DMS 273 (cell line): ENCODE results near the gene SNX30.
A peak's percentile ranks its signal among the peaks of the same experiment; 100 is the strongest.

ENCODE experiments used
- DNase-seq: peaks from one replicate; lab custom pipeline; 2025; ENCODE audit not compliant: unreplicated experiment; lab: John Stamatoyannopoulos, UW

Gene SNX30

DNA sequence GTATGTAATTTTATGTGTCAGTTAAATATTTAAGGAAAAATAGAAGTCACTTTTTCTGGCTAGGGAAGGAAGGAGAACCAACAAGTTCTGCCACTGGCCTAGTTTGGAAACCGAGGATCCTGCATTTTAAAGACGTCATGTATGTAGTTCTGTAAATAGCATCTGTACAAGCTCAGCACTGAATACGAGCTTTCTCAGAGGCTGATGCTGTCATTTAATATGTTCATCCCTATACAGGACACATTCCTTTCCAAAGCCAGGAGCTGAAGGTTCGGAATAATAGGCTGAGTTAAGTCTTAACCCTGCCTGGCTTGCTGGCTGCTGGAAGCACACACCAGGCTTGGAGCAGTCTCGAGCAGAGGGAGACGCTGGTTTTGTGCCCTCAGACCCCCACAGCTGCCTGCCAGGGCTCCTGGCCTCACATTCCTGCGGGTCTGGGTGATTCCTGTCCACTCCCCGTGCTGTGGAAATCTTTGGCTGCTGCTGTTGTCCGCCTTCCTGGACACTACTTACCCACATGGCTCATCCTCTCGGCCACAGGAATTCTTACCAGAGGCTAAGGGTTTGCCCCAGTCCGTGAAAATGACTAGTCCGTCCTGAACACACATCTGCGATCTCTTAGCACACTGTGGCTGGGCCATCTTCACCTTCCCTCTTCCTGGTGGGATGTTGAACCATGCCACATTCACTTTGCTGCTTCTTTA is 103.5 kb downstream of the SNX30 start:
- DNase-seq, result no peak

DNA sequence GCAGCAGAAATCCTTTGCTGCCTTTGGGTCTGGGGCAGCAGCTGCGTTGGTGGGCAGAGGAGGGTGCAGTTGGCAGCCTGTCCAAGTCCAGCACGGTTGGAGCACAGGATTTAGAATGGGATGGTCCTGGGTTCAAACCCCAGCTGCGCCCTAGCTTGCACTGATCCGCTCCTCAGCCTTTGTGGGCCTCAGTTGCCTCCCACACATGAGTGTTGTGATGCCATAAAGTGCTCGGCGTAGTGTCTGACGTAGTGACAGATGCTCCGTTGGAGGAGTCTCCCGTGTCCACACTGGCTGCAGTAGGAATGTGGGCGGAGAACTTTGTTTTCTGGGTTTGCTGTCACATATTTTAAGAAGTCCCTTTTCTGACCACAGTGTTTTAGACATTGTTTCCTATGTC is 104.1 kb downstream of the SNX30 start:
- no peak for DNase-seq

DNA sequence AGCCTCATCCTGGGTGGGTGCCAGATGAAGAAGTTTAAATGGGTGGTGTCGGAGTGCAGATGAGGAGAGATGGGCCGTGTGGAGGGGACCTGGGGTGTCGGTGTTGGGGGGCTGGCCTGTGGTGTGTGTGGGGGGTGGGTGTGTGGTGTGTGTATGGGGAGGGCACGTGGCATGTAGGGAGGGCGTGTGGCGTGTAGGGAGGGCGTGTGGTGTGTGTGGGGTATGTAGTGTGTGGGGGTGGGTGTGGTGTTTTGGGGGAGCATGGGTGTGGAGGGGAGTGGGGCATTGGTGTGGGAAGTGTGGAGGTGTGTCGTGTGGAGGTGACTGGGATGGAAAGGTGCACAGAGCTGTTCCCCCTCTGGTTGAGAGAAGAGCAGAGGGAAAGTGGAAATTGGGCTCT is 105.6 kb downstream of the SNX30 start:
- no peak for DNase-seq

DNA sequence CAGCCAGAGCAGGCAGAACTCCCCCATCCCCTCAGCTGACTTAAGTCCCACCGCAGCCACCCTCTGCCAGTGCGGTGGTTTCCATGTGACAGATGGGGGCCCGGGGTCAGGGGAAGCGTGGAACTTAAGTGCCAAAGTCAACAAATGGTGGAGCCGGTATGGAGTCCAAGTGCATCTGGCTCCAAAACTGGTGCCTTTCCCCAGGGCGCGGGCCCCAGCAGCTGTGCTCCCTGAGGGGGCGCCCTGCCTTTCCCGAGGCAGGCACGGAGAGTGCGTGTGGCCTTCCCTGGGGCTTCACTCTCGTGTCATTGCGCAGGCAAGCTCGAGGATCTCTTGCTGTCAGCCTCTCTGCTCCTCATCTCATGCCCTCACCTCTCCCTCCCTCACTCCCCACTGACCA is 106.3 kb downstream of the SNX30 start:
- peak; percentile 68 for DNase-seq

GRCh38 chr9:112858005-112858404 is 107.4 kb downstream of the SNX30 start:
- no peak for DNase-seq

- no peak for DNase-seq
These were observed 108.1 kb downstream of the SNX30 start for GRCh38 chr9:112858625-112859147.

- no peak for DNase-seq
These were observed 109.9 kb downstream of the SNX30 start for GRCh38 chr9:112860451-112860850.

GRCh38 chr9:112861155-112861554 is 110.6 kb downstream of the SNX30 start:
- no peak for DNase-seq

- DNase-seq, result no peak
These were observed 111.3 kb downstream of the SNX30 start for GRCh38 chr9:112861638-112862555.

DNA sequence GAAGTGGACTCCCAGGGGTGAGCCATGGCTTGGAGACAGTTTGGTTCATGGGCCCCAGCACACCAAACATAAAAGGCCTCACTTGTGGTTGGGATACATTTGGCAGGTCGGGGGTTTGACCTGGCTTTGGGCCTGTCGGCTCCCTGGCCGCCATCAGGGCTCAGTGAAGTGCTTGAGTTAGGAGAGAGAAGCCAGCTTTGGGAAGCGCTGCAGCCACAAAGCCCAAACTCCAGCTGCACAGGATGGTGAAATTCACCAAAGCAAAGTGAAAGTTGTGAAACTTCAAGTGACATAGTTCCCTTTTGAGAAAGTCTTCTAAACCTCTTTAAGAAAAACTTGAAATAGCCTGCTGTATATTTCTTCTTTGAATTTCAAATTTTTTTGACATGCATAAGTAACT is 112.7 kb downstream of the SNX30 start:
- no peak for DNase-seq

- DNase-seq, result no peak
These were observed 113.2 kb downstream of the SNX30 start for GRCh38 chr9:112863746-112864145.

- DNase-seq, result no peak
These were observed 113.8 kb downstream of the SNX30 start for GRCh38 chr9:112864403-112864802.

DNA sequence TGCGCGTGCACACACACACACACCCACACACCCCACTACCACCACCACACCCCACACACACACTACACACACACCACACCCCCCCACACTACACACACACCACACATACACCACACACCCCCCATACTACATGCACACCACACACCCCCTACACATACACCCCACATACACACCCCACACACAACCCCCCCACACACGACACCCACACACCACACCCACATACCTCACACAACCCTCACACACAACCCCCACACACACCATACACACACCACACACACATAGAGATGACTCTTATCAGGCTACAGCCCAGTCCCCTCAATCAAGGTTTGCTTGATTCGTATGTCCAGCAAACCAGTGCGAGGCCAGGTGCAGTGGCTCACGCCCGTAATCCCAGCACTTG is 114.4 kb downstream of the SNX30 start:
- DNase-seq, result no peak

- no peak for DNase-seq
These were observed 116.2 kb downstream of the SNX30 start for GRCh38 chr9:112866662-112867274.

DNA sequence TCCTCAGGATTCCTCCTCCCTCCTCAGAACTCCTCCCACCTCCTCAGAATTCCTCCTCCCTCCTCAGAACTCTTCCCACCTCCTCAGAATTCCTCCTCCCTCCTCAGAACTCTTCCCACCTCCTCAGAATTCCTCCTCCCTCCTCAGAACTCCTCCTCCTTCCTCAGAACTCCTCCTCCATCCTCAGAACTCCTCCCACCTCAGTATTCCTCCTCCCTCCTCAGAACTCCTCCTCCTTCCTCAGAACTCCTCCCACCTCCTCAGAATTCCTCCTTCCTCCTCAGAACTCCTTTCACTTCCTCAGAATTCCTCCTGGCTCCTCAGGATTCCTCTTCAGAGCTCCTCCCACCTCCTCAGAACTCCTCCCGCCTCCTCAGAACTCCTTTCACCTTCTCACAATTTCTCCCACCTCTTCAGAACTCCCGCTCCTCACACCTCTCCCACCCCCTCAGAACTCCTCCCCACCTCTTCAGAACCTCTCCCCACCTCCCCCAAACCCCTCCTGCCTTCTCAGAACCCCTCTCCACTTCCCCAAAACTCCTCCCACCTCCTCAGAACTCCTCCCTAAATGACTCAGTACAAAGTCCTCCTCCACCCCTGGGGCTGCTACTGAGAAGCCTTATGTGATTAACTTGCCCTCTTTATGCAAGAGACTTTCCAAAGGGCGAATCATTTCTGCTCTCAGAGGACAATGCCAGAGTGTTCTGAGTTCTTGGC is 116.9 kb downstream of the SNX30 start:
- DNase-seq, result no peak

- no peak for DNase-seq
These were observed 117.9 kb downstream of the SNX30 start for GRCh38 chr9:112868461-112868860.

DNA sequence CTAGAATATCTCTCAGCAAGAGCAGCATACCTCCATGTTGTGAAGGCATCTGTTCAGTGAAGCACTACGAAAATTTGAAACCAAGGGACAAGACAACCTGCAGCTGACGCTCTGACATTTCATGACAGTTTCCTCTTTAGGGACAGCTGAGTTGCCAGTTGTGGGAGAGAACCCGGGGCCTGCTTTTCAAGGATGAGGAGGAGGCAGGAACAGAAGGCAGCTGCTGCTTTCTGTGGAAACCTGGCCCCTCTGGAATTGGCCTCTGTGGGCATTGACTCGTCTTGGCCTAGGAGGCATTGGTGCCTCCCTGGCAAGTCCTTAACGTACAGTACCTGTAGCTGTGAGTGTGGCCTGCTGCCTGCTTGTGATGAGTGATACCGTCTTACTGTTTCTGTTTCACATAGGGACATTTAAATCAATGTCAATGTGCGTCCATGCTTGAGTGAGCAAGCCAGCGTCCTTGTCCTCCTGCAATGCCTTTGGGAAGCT is 118.5 kb downstream of the SNX30 start:
- no peak for DNase-seq

DNA sequence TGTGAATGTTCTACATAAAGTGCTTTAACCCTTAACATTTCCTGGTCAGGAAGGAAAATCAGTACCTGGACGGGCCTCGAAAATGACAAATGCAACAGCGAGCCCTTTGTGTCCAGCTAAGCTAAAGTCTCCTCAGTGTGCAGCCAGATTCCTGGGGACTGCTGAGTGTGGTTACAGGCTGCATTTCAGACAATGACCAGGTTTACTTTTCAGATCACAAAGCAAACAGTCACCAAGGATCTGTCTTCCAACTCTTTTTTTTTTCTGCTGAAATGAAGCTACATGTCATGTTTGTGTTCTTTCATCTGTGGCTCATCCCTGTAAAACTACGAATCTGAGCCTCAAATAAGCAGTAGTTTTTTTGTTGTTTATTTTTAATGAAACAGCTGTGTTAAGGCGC is 119.4 kb downstream of the SNX30 start:
- no peak for DNase-seq

- DNase-seq, result no peak
These were observed 120.0 kb downstream of the SNX30 start for GRCh38 chr9:112870556-112870955.

DNA sequence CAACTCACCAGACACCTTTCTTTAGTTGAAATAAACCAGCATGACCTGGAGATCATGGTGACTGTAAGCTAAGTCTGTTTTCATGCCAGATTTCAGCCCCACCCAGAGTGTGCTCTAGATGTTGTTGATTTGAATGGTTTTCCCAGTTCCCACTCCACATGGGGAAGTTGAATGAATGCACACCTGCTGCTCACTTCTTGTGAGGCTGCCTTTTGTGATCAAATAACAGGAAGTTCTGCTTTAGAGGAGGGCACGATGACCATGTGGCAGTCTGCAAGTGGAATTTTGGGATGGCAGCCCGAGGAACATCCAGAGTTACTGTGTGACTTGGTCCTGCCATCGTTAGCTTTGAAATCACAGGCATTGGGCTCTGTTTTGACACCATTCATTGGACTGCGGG is 121.5 kb downstream of the SNX30 start:
- DNase-seq, result no peak
